OCI-LY7 (cell line): ENCODE data around the gene ATP9B. TPM values are rescaled to one million over a fixed set of nuclear protein-coding genes. Genes with fewer than 3 reads are reported as not detected.

Experiments
- BruUV-seq: library from RNA; stranded (reverse); fragments of 400-500 nt; replicated peaks from 2 replicates; lab custom pipeline; 2021; lab: Mats Ljungman, UMichigan
- CTCF ChIA-PET: fragments of 300-600 bp; sonication (Branson Sonifier 250); formaldehyde crosslinking; loops from one replicate; lab custom pipeline; 2022; ENCODE audit warnings: antibody characterized with exemption; ENCODE audit not compliant: unreplicated experiment; lab: Charles Lee
- POLR2A ChIA-PET: fragments of 300-600 bp; sonication (Branson Sonifier 250); formaldehyde crosslinking; loops from one replicate; lab custom pipeline; 2022; ENCODE audit warnings: antibody characterized with exemption; lab: Charles Lee
- DNase-seq: peaks from one replicate; pipeline ENCODE4 v3.0.0-alpha.2; 2015; ENCODE audit warnings: low spot score
- H2AFZ ChIP-seq: fragments of 200-600 bp; sonication (generic), shearing (Covaris generic); 2 replicates; pipeline ENCODE4 v1.6.1; 2014; ENCODE audit warnings: mild to moderate bottlenecking, antibody characterized with exemption, low read length, moderate library complexity
- H3K27ac ChIP-seq: fragments of 200-600 bp; sonication (generic); 2 replicates; pipeline ENCODE4 v1.5.1; 2014; ENCODE audit warnings: mixed run types, low read depth, mild to moderate bottlenecking, moderate library complexity, low read length, inconsistent platforms; ENCODE audit not compliant: poor library complexity, severe bottlenecking
- H3K36me3 ChIP-seq: fragments of 200-600 bp; sonication (generic); 2 replicates; pipeline ENCODE4 v1.6.1; 2014; ENCODE audit warnings: mild to moderate bottlenecking, antibody characterized with exemption, low read length, moderate library complexity, mixed read lengths; ENCODE audit not compliant: insufficient read depth
- H3K4me1 ChIP-seq: fragments of 200-600 bp; sonication (generic); 2 replicates; pipeline ENCODE4 v1.5.1; 2014; ENCODE audit warnings: mild to moderate bottlenecking, low read length; ENCODE audit not compliant: insufficient read depth, poor library complexity, severe bottlenecking
- H3K4me2 ChIP-seq: fragments of 200-600 bp; sonication (generic); 2 replicates; pipeline ENCODE4 v1.6.1; 2014; ENCODE audit warnings: mild to moderate bottlenecking, low read length
- H3K4me3 ChIP-seq: fragments of 200-600 bp; sonication (generic); 2 replicates; pipeline ENCODE4 v1.5.1; 2014; ENCODE audit warnings: mild to moderate bottlenecking, low read depth, low read length; ENCODE audit not compliant: poor library complexity, severe bottlenecking
- H3K79me2 ChIP-seq: fragments of 200-600 bp; sonication (generic); 2 replicates; pipeline ENCODE4 v1.6.1; 2016; ENCODE audit warnings: low read depth, mild to moderate bottlenecking, low read length, moderate library complexity, mixed read lengths; ENCODE audit not compliant: insufficient read depth
- H3K9me2 ChIP-seq: fragments of 200-600 bp; sonication (generic); 2 replicates; pipeline ENCODE4 v1.6.1; 2016; ENCODE audit warnings: mild to moderate bottlenecking, low read length, mixed read lengths; ENCODE audit not compliant: insufficient read depth
- H3K9me3 ChIP-seq: fragments of 200-600 bp; sonication (generic); 2 replicates; pipeline ENCODE4 v1.6.1; 2014; ENCODE audit warnings: mild to moderate bottlenecking, mixed run types, low read length, mixed read lengths
- H4K20me1 ChIP-seq: fragments of 200-600 bp; sonication (generic); 2 replicates; pipeline ENCODE4 v1.6.1; 2014; ENCODE audit warnings: mild to moderate bottlenecking, antibody characterized with exemption, low read length, moderate library complexity, mixed read lengths; ENCODE audit not compliant: insufficient read depth
- CTCF ChIP-seq: fragments of 200-600 bp; sonication (generic); conservative IDR thresholded peaks from 2 replicates; pipeline ENCODE4 v1.5.1; 2014; ENCODE audit warnings: mild to moderate bottlenecking, antibody characterized with exemption, low read length, moderate library complexity, mixed read lengths
- EZH2phosphoT487 ChIP-seq: fragments of 200-600 bp; sonication (generic); IDR thresholded peaks from 2 replicates; pipeline ENCODE4 v1.6.1; 2018; ENCODE audit warnings: low read depth, borderline replicate concordance, mild to moderate bottlenecking, mixed run types, antibody characterized with exemption, low read length, moderate library complexity, mixed read lengths
- intact Hi-C: fragments of 100-400 bp; cut with micrococcal nuclease; formaldehyde crosslinking; loops from one replicate; pipeline ENCODE4 v1.10.0; 2022; ENCODE audit not compliant: unreplicated experiment
- total RNA-seq, 2 experiments: library from RNA; depleted of rRNA in 1 of 2; stranded (reverse); fragments of >200 nt in 1 of 2; shearing (Covaris generic) in 1 of 2; gene quantifications; 2 replicates each; pipeline ENCODE4 v1.2.3, GENCODE V29; 2014 to 2022

The ATP9B gene
- total RNA-seq, 2 experiments from 2014 or later = 27.1 to 36.4 TPM

GRCh38 chr18:79393635-79394533, 324.7 kb downstream of the ATP9B start:
- Histone ChIP-seq H3K4me2 (peak overlapping the region; percentile 80), H3K9me2 (no peaks in the 10 kb centered on the region), H3K27ac (peak overlapping the region; percentile 33), H3K36me3 (peaks cover 8% of the 10 kb centered on the region; the same call in 1 of the 2 replicates), H3K79me2 (peaks cover 20% of the 10 kb centered on the region), H2AFZ (peak overlapping the region; percentile 80; the same call in 1 of the 2 replicates), H4K20me1 (no peaks in the 10 kb centered on the region), H3K9me3 (no peaks in the 10 kb centered on the region), H3K4me1 (peaks cover 29% of the 10 kb centered on the region), H3K4me3 (peak overlapping the region; percentile 62)
- BruUV-seq = no TSS peak
- DNase-seq = peak; percentile 17
- CTCF ChIA-PET = interaction anchor here (0.7 kb wide), 1 partner anchor 21 kb away, joined by 4 read pairs; no protein-coding TSS in a partner anchor
- intact Hi-C loops = no loop called here
- TF ChIP-seq EZH2phosphoT487 = no peak
- TF ChIP-seq CTCF = no peak
- POLR2A ChIA-PET = no interaction called here

- intact Hi-C loops = no loop called here
- Histone ChIP-seq H3K9me2 (no peaks in the 10 kb centered on the region), H2AFZ (peak overlapping the region; percentile 41; the same call in 1 of the 2 replicates), H3K4me1 (peaks cover 29% of the 10 kb centered on the region), H3K9me3 (no peaks in the 10 kb centered on the region), H3K27ac (peak overlapping the region; percentile 28), H3K79me2 (peaks cover 20% of the 10 kb centered on the region), H3K36me3 (peaks cover 8% of the 10 kb centered on the region; the same call in 1 of the 2 replicates), H4K20me1 (no peaks in the 10 kb centered on the region), H3K4me2 (peak overlapping the region; percentile 80), H3K4me3 (peak overlapping the region; percentile 62)
- ChIA-PET CTCF (no interaction called here), POLR2A (no interaction called here)
- TF ChIP-seq EZH2phosphoT487 (no peak), CTCF (0 out of 2 replicates have a peak, but pooled peaks have one; percentile 16)
- DNase-seq = peak; percentile 39
- no TSS peak for BruUV-seq
Measured at GRCh38 chr18:79394534-79395307, 325.5 kb downstream of the ATP9B start.
